ENCODE results near the gene TBRG4.

DNA sequence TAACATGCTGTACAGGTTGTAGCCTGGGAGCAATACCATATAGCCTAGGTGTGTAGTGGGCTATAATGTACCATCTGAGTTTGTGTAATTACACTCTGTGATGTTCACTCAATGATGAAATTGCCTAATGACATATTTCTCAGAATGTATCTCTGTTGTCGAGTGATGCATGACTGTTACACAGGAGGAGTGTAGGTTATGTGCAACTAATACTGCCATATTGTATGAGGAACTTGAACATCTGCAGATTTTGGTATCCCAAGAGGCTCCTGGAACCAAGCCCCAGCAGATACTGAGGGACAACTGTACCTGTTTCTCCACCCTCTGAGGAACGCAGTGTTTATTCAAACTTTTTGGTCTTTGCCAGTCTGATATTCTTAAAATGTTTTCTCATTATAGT lies 61.3 kb downstream of the TBRG4 start:
- TF ChIP-seq, protein P1, sequence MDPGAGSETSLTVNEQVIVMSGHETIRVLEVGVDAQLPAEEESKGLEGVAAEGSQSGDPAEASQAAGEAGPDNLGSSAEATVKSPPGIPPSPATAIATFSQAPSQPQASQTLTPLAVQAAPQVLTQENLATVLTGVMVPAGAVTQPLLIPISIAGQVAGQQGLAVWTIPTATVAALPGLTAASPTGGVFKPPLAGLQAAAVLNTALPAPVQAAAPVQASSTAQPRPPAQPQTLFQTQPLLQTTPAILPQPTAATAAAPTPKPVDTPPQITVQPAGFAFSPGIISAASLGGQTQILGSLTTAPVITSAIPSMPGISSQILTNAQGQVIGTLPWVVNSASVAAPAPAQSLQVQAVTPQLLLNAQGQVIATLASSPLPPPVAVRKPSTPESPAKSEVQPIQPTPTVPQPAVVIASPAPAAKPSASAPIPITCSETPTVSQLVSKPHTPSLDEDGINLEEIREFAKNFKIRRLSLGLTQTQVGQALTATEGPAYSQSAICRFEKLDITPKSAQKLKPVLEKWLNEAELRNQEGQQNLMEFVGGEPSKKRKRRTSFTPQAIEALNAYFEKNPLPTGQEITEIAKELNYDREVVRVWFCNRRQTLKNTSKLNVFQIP (CRISPR knock-in tag; IDR thresholded peaks at IDR 0.05; ENCODE audit: borderline replicate concordance, low read depth): no peak
- TF ChIP-seq, protein P2, sequence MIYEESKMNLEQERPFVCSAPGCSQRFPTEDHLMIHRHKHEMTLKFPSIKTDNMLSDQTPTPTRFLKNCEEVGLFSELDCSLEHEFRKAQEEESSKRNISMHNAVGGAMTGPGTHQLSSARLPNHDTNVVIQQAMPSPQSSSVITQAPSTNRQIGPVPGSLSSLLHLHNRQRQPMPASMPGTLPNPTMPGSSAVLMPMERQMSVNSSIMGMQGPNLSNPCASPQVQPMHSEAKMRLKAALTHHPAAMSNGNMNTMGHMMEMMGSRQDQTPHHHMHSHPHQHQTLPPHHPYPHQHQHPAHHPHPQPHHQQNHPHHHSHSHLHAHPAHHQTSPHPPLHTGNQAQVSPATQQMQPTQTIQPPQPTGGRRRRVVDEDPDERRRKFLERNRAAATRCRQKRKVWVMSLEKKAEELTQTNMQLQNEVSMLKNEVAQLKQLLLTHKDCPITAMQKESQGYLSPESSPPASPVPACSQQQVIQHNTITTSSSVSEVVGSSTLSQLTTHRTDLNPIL (CRISPR knock-in tag; IDR thresholded peaks at IDR 0.05; ENCODE audit: low read depth): no peak
- TF ChIP-seq RARB (CRISPR knock-in tag; IDR thresholded peaks at IDR 0.05) (no peak), BACH2 (CRISPR knock-in tag; IDR thresholded peaks at IDR 0.05; ENCODE audit: borderline replicate concordance) (no peak), ARNTL (CRISPR knock-in tag; IDR thresholded peaks at IDR 0.05; ENCODE audit: borderline replicate concordance, low read depth) (no peak), ZFP3 (CRISPR knock-in tag; IDR thresholded peaks at IDR 0.05) (no peak), SNAI2 (CRISPR knock-in tag; IDR thresholded peaks at IDR 0.05) (no peak), TOX (CRISPR knock-in tag; IDR thresholded peaks at IDR 0.05; ENCODE audit: borderline replicate concordance) (no peak)
- TF ChIP-seq, protein P3, sequence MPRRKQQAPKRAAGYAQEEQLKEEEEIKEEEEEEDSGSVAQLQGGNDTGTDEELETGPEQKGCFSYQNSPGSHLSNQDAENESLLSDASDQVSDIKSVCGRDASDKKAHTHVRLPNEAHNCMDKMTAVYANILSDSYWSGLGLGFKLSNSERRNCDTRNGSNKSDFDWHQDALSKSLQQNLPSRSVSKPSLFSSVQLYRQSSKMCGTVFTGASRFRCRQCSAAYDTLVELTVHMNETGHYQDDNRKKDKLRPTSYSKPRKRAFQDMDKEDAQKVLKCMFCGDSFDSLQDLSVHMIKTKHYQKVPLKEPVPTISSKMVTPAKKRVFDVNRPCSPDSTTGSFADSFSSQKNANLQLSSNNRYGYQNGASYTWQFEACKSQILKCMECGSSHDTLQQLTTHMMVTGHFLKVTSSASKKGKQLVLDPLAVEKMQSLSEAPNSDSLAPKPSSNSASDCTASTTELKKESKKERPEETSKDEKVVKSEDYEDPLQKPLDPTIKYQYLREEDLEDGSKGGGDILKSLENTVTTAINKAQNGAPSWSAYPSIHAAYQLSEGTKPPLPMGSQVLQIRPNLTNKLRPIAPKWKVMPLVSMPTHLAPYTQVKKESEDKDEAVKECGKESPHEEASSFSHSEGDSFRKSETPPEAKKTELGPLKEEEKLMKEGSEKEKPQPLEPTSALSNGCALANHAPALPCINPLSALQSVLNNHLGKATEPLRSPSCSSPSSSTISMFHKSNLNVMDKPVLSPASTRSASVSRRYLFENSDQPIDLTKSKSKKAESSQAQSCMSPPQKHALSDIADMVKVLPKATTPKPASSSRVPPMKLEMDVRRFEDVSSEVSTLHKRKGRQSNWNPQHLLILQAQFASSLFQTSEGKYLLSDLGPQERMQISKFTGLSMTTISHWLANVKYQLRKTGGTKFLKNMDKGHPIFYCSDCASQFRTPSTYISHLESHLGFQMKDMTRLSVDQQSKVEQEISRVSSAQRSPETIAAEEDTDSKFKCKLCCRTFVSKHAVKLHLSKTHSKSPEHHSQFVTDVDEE (CRISPR knock-in tag; IDR thresholded peaks at IDR 0.05): no peak
- TF ChIP-seq, protein P4, sequence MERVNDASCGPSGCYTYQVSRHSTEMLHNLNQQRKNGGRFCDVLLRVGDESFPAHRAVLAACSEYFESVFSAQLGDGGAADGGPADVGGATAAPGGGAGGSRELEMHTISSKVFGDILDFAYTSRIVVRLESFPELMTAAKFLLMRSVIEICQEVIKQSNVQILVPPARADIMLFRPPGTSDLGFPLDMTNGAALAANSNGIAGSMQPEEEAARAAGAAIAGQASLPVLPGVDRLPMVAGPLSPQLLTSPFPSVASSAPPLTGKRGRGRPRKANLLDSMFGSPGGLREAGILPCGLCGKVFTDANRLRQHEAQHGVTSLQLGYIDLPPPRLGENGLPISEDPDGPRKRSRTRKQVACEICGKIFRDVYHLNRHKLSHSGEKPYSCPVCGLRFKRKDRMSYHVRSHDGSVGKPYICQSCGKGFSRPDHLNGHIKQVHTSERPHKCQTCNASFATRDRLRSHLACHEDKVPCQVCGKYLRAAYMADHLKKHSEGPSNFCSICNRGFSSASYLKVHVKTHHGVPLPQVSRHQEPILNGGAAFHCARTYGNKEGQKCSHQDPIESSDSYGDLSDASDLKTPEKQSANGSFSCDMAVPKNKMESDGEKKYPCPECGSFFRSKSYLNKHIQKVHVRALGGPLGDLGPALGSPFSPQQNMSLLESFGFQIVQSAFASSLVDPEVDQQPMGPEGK (CRISPR knock-in tag; IDR thresholded peaks at IDR 0.05; ENCODE audit: borderline replicate concordance): no peak
